ENCODE data around the gene SPRR3. TPM values are rescaled to one million over a fixed set of nuclear protein-coding genes. Genes with fewer than 3 reads are reported as not detected.

The SPRR3 gene
- total RNA-seq, 1 experiment from 2014 or later, result not detected

- TF ChIP-seq RAD21 (IDR thresholded peaks at IDR 0.05; ENCODE audit: low read depth) (no peak), TCF7L2 (IDR thresholded peaks at IDR 0.05; ENCODE audit: borderline replicate concordance, extremely low read depth, insufficient read depth, insufficient read length) (no peak), JUND (IDR thresholded peaks at IDR 0.05) (no peak), ATF3 (IDR thresholded peaks at IDR 0.05) (no peak), SRF (IDR thresholded peaks at IDR 0.05; ENCODE audit: low read depth) (no peak), FOSL1 (IDR thresholded peaks at IDR 0.05; ENCODE audit: low read depth) (no peak), ELF1 (IDR thresholded peaks at IDR 0.05; ENCODE audit: borderline replicate concordance, low read depth) (no peak), EZH2phosphoT487 (IDR thresholded peaks at IDR 0.05; ENCODE audit: borderline replicate concordance) (no peak), POLR2A (IDR thresholded peaks at IDR 0.05; ENCODE audit: borderline replicate concordance, extremely low read depth, insufficient read depth, insufficient read length) (no peak), CTCF (IDR thresholded peaks at IDR 0.05 in 2 of 3, conservative IDR thresholded peaks at IDR 0.05 in 1 of 3; ENCODE audit: borderline replicate concordance in 1 of 3, insufficient read depth in 1 of 3, low read depth in 2 of 3, low read length in 2 of 3) (no peak), ZFX (IDR thresholded peaks at IDR 0.05) (no peak), EZH2 (IDR thresholded peaks at IDR 0.05) (no peak), POLR2AphosphoS5 (IDR thresholded peaks at IDR 0.05; ENCODE audit: low read depth, low read length) (no peak)
- TF ChIP-seq, protein P1, sequence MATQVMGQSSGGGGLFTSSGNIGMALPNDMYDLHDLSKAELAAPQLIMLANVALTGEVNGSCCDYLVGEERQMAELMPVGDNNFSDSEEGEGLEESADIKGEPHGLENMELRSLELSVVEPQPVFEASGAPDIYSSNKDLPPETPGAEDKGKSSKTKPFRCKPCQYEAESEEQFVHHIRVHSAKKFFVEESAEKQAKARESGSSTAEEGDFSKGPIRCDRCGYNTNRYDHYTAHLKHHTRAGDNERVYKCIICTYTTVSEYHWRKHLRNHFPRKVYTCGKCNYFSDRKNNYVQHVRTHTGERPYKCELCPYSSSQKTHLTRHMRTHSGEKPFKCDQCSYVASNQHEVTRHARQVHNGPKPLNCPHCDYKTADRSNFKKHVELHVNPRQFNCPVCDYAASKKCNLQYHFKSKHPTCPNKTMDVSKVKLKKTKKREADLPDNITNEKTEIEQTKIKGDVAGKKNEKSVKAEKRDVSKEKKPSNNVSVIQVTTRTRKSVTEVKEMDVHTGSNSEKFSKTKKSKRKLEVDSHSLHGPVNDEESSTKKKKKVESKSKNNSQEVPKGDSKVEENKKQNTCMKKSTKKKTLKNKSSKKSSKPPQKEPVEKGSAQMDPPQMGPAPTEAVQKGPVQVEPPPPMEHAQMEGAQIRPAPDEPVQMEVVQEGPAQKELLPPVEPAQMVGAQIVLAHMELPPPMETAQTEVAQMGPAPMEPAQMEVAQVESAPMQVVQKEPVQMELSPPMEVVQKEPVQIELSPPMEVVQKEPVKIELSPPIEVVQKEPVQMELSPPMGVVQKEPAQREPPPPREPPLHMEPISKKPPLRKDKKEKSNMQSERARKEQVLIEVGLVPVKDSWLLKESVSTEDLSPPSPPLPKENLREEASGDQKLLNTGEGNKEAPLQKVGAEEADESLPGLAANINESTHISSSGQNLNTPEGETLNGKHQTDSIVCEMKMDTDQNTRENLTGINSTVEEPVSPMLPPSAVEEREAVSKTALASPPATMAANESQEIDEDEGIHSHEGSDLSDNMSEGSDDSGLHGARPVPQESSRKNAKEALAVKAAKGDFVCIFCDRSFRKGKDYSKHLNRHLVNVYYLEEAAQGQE (IDR thresholded peaks at IDR 0.05; ENCODE audit: low read depth), result no peak
- H3K4me1 ChIP-seq (ENCODE audit: control insufficient read depth in 1 of 2, insufficient read depth in 2 of 2, low read length in 2 of 2), result peaks cover 0 to 10% of the 10 kb centered on the region in 2 experiments; a peak in 2 of 4 replicates
- DNase-seq (ENCODE audit: low read depth, low spot score) (no peak), ATAC-seq (no peak)
- peaks cover 7% of the 10 kb centered on the region for H3K27me3 ChIP-seq (ENCODE audit: insufficient read depth, low read length)
- no peaks in the 10 kb centered on the region for H3K9me3 ChIP-seq (ENCODE audit: control insufficient read depth in 1 of 2, insufficient read depth in 1 of 2, low read depth in 1 of 2, low read length in 2 of 2)
- ChIA-PET POLR2A (no interaction called here), RAD21 (ENCODE audit: low non-redundant PET in 1 of 2, low total read pairs in 2 of 2, uncharacterized antibody in 2 of 2, unreplicated experiment in 2 of 2) (no interaction called here), CTCF (no interaction called here)
- H3K9ac ChIP-seq (ENCODE audit: low read length), result no peak overlapping the region
- no peaks in the 10 kb centered on the region for H4K20me1 ChIP-seq (ENCODE audit: insufficient read depth)
- H3K36me3 ChIP-seq (ENCODE audit: control insufficient read depth in 1 of 2, insufficient read depth in 2 of 2, low read length in 2 of 2), result no peaks in the 10 kb centered on the region
- intact Hi-C loops (cut with micrococcal nuclease), result no loop called here
- no peak overlapping the region for H3K27ac ChIP-seq (ENCODE audit: low read depth, low read length)
- no peaks in the 10 kb centered on the region for H3K9me2 ChIP-seq (ENCODE audit: insufficient read depth)
- BruUV-seq (replicated peaks), result no TSS peak
- no peak overlapping the region for H2AFZ ChIP-seq (ENCODE audit: low read depth, low read length, poor library complexity, severe bottlenecking)
- H3K4me2 ChIP-seq (ENCODE audit: low read length), result no peak overlapping the region
- H3K79me2 ChIP-seq (ENCODE audit: insufficient read depth, low read length), result no peaks in the 10 kb centered on the region
- H3K4me3 ChIP-seq (replicated peaks in 1 of 2; ENCODE audit: low read depth in 1 of 2, low read length in 2 of 2), result no peak overlapping the region
Measured at GRCh38 chr1:152957561-152957960, 44.0 kb upstream of the SPRR3 start.

All from HCT116 (cell line).